Mucosa of descending colon (tissue), 3 donors: ENCODE data around the gene CLEC4F. TPM values are rescaled to one million over a fixed set of nuclear protein-coding genes. Genes with fewer than 3 reads are reported as not detected.

Source experiments
- ATAC-seq: fragments of 200-7000 bp; cut with Tn5 transposase; one replicate; pipeline ENCODE4 v1.9.1; 2020; ENCODE audit warnings: mild to moderate bottlenecking, moderate library complexity
- DNase-seq, 3 donors: peaks; one replicate each; pipeline ENCODE4 v3.0.0-alpha.2; 2020
- H3K36me3 ChIP-seq: fragments of 200-600 bp; one replicate; pipeline ENCODE4 v1.8.0; 2021; ENCODE audit warnings: low read depth, mild to moderate bottlenecking
- H3K4me1 ChIP-seq: fragments of 200-600 bp; one replicate; pipeline ENCODE4 v1.8.0; 2021; ENCODE audit warnings: low read depth, mild to moderate bottlenecking
- H3K4me3 ChIP-seq: fragments of 200-600 bp; one replicate; pipeline ENCODE4 v1.8.0; 2021; ENCODE audit warnings: mild to moderate bottlenecking
- H3K9me3 ChIP-seq: fragments of 200-600 bp; one replicate; pipeline ENCODE4 v1.8.0; 2021; ENCODE audit warnings: mild to moderate bottlenecking
- intact Hi-C, 2 donors: fragments of 100-400 bp; cut with DNase I in 1 of 2; cut with micrococcal nuclease in 1 of 2; formaldehyde crosslinking; loops; one replicate each; pipeline versions ENCODE4 v1.11.0 to v1.11.1; 2022; cut with DNase I, micrococcal nuclease
- total RNA-seq, 3 donors: library from RNA; stranded (reverse); fragmentation: NEBNext Ultra II Directional in 2 of 3; extraction: Animal tissue kit (Norgen Biotek cat#: 25700) in 2 of 3; gene quantifications; one replicate each; pipeline versions ENCODE4 v1.2.1 to v1.2.4, GENCODE V29; 2021 to 2023
- TF ChIP-seq, protein P1 (sequence below): fragments of 200-600 bp; IDR thresholded peaks from one replicate; pipeline ENCODE4 v1.8.0; 2022; ENCODE audit warnings: antibody characterized with exemption, mild to moderate bottlenecking
- donor health status: DM: no; HTN: no; CAD: no; lungs with moderate emphysema.
- donor health status: DM: no; HTN: no; CAD: no.
- donor health status: DM: no; HTN: yes; CAD: no.

The CLEC4F gene
- total RNA-seq, 3 donors from 2014 or later, result 0.14 to 0.19 TPM; not detected in 1

DNA sequence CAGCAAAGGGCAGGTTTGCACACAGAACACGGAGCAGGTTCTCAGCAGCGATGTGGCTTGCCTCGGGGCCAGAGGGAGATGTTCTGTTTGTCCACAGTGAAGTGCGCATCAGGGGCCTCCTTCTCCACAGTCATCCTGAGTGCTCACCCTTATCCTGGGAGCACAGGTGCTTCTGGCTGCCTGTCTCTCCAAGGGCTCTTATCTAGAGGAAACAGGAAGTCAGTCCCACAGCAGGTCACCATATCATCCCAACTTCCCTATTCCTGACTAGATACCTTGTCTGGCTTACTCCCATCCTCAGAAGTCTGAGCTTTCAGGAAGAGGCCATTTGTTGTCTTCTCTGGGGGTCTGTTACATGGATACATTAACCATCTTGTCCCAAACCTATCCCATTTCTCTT, 15.2 kb upstream of the CLEC4F start, which contains the start of gene CD207:
Gene CD207, minus strand, starts transcription at position 174 of the 400 bp plus-strand sequence. Its CDS starts 40 bp downstream, at position 134.
- Histone ChIP-seq H3K36me3 (no peaks in the 10 kb centered on the region), H3K4me1 (no peaks in the 10 kb centered on the region), H3K9me3 (no peaks in the 10 kb centered on the region), H3K4me3 (no peak within 1 kb of the TSS)
- TF ChIP-seq, protein P1, sequence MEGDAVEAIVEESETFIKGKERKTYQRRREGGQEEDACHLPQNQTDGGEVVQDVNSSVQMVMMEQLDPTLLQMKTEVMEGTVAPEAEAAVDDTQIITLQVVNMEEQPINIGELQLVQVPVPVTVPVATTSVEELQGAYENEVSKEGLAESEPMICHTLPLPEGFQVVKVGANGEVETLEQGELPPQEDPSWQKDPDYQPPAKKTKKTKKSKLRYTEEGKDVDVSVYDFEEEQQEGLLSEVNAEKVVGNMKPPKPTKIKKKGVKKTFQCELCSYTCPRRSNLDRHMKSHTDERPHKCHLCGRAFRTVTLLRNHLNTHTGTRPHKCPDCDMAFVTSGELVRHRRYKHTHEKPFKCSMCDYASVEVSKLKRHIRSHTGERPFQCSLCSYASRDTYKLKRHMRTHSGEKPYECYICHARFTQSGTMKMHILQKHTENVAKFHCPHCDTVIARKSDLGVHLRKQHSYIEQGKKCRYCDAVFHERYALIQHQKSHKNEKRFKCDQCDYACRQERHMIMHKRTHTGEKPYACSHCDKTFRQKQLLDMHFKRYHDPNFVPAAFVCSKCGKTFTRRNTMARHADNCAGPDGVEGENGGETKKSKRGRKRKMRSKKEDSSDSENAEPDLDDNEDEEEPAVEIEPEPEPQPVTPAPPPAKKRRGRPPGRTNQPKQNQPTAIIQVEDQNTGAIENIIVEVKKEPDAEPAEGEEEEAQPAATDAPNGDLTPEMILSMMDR, result no peak
- ATAC-seq (no peak), DNase-seq (no peak)
- intact Hi-C loops, result no loop called here

GRCh38 chr2:70834881-70835280, 14.5 kb upstream of the CLEC4F start:
- ATAC-seq (no peak), DNase-seq (no peak)
- H3K4me3 ChIP-seq, result no peak overlapping the region
- H3K36me3 ChIP-seq, result no peaks in the 10 kb centered on the region
- TF ChIP-seq, protein P1, result no peak
- intact Hi-C loops, result no loop called here
- no peaks in the 10 kb centered on the region for H3K9me3 ChIP-seq
- no peaks in the 10 kb centered on the region for H3K4me1 ChIP-seq

- ATAC-seq, result no peak
- no peaks in the 10 kb centered on the region for H3K4me1 ChIP-seq
These were observed 13.7 kb upstream of the CLEC4F start for GRCh38 chr2:70834106-70834505.

DNA sequence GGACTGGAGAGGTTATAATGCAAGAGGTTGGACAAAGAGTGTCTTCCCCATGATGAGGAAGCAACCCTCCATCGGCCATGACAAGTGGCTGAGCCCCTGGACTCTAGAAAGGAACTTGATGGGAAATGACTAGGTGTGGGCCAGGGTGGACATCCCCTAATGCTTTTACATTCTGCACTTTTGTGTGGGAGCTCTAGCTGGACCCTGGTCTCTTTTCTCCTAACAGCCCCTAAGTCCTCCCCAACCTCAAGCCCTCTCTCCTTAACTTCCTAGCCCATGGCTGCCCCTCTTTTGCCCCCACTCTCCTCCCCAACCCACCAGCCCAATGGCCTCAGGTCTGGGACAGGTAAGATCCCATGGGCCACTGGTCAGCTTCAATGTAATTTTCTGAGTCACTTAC, 12.8 kb upstream of the CLEC4F start:
- no peak for ATAC-seq
- TF ChIP-seq, protein P1, result no peak

More at GRCh38 chr2:70834106-70834505, 13.7 kb upstream of the CLEC4F start:
- Histone ChIP-seq H3K9me3 (no peaks in the 10 kb centered on the region), H3K36me3 (no peaks in the 10 kb centered on the region), H3K4me3 (no peak overlapping the region)
- TF ChIP-seq, protein P1, result no peak
- intact Hi-C loops, result no loop called here
- no peak for DNase-seq

DNA sequence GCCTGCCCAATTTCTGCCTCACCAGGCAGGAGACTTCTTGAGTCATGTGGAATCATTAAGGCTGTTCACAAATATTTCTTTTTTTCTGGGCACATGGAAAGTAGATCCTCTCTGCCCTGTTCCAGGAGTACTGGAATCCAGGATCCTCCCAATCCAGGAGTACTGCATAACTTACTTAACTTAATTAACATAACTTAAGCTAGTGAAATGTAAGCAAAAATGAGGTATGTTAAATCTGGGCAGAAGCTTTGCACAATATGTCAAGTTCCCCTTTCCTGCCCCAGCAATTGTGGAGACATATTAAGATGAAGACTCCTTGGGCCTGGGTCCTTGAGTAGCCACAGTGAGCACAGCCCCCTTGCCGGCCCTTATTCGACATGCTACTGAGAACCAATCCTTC, 12.0 kb upstream of the CLEC4F start:
- TF ChIP-seq, protein P1, result no peak
- no peaks in the 10 kb centered on the region for H3K36me3 ChIP-seq
- ATAC-seq (no peak), DNase-seq (no peak)
- H3K4me3 ChIP-seq, result no peak overlapping the region
- intact Hi-C loops, result no loop called here
- no peaks in the 10 kb centered on the region for H3K4me1 ChIP-seq
- H3K9me3 ChIP-seq, result no peaks in the 10 kb centered on the region

More for the DNA sequence above, 12.8 kb upstream of the CLEC4F start:
- no peaks in the 10 kb centered on the region for H3K4me1 ChIP-seq
- intact Hi-C loops, result no loop called here
- no peak for DNase-seq
- no peaks in the 10 kb centered on the region for H3K36me3 ChIP-seq
- H3K4me3 ChIP-seq, result no peak overlapping the region
- no peaks in the 10 kb centered on the region for H3K9me3 ChIP-seq

GRCh38 chr2:70831861-70832260, 11.5 kb upstream of the CLEC4F start:
- no peaks in the 10 kb centered on the region for H3K4me1 ChIP-seq
- H3K4me3 ChIP-seq, result no peak overlapping the region
- no peak for ATAC-seq
- TF ChIP-seq, protein P1, result no peak
- DNase-seq, result no peak
- H3K9me3 ChIP-seq, result no peaks in the 10 kb centered on the region
- intact Hi-C loops, result no loop called here
- H3K36me3 ChIP-seq, result no peaks in the 10 kb centered on the region
